ENCODE data around the gene SLC8B1. TPM values are rescaled to one million over a fixed set of nuclear protein-coding genes. Genes with fewer than 3 reads are reported as not detected.

SLC8B1 gene
- total RNA-seq, 2 experiments from 2014 or later: 85.3 to 92.7 TPM

GRCh38 chr12:113261847-113262470 is 73.0 kb downstream of the SLC8B1 start:
- H3K27ac Mint-ChIP-seq: peak overlapping the region; percentile 80
- POLR2A ChIA-PET: interaction anchor here (0.9 to 2.3 kb wide), 4 partner anchors 23 to 40 kb away, joined by 3 to 11 read pairs (median 6); partner anchors contain the start of gene TPCN1

GRCh38 chr12:113260636-113261300 is 74.1 kb downstream of the SLC8B1 start:
- Mint-ChIP-seq H3K4me1 (ENCODE audit: low read depth) (peaks cover 46% of the 10 kb centered on the region), H3K9me3 (no peaks in the 10 kb centered on the region), H3K27ac (peak overlapping the region; percentile 90), H3K4me3 (no peak overlapping the region), H3K36me3 (ENCODE audit: low read depth) (peaks cover 36% of the 10 kb centered on the region), H3K27me3 (no peaks in the 10 kb centered on the region)
- Histone ChIP-seq H3K36me3 (ENCODE audit: insufficient read depth, low read length) (peaks cover 3% of the 10 kb centered on the region), H3K4me3 (ENCODE audit: low read length) (no peak overlapping the region), H3K4me1 (ENCODE audit: insufficient read depth, low read length) (peaks cover 42% of the 10 kb centered on the region), H3K9me3 (ENCODE audit: control insufficient read depth in 1 of 2, insufficient read depth in 1 of 2, low read length in 2 of 2) (peaks cover 0 to 4% of the 10 kb centered on the region in 2 experiments), H3K27me3 (ENCODE audit: control insufficient read depth in 1 of 2, insufficient read depth in 2 of 2, low read length in 2 of 2) (no peaks in the 10 kb centered on the region), H3K27ac (ENCODE audit: low read depth in 1 of 2, low read length in 2 of 2) (peak overlapping the region; percentile 2 to 14)
- CTCF ChIA-PET: no interaction called here
- POLR2A ChIA-PET: interaction anchor here (0.6 to 2.3 kb wide), 7 partner anchors 22 to 323 kb away, joined by 3 to 11 read pairs (median 3); partner anchors contain the start of gene TPCN1
- no peak for DNase-seq
- no peak for ATAC-seq (ENCODE audit: poor library complexity)
- intact Hi-C loops (cut with DNase I, micrococcal nuclease): no loop called here
- TF ChIP-seq CTCF (IDR thresholded peaks at IDR 0.05): no peak

More at GRCh38 chr12:113261847-113262470, 73.0 kb downstream of the SLC8B1 start:
- Mint-ChIP-seq H3K27me3 (no peaks in the 10 kb centered on the region), H3K9me3 (no peaks in the 10 kb centered on the region), H3K4me3 (peak overlapping the region; percentile 27), H3K36me3 (ENCODE audit: low read depth) (peaks cover 41% of the 10 kb centered on the region), H3K4me1 (ENCODE audit: low read depth) (peaks cover 46% of the 10 kb centered on the region)
- CTCF ChIA-PET: no interaction called here
- ATAC-seq (ENCODE audit: poor library complexity) (peak; percentile 52), DNase-seq (peak in 6 of 14 experiments; percentile 8 to 70 (median 37))
- Histone ChIP-seq H3K9me3 (ENCODE audit: control insufficient read depth in 1 of 2, insufficient read depth in 1 of 2, low read length in 2 of 2) (peaks cover 0 to 4% of the 10 kb centered on the region in 2 experiments), H3K36me3 (ENCODE audit: insufficient read depth, low read length) (peaks cover 14% of the 10 kb centered on the region), H3K4me3 (ENCODE audit: low read length) (no peak overlapping the region), H3K4me1 (ENCODE audit: insufficient read depth, low read length) (peaks cover 42% of the 10 kb centered on the region), H3K27ac (ENCODE audit: low read depth in 1 of 2, low read length in 2 of 2) (peak overlapping the region; percentile 48 to 63), H3K27me3 (ENCODE audit: control insufficient read depth in 1 of 2, insufficient read depth in 2 of 2, low read length in 2 of 2) (no peaks in the 10 kb centered on the region)
- TF ChIP-seq CTCF (IDR thresholded peaks at IDR 0.05): no peak
- intact Hi-C loops (cut with DNase I, micrococcal nuclease): no loop called here

GRCh38 chr12:113260127-113260526 is 74.8 kb downstream of the SLC8B1 start:
- peaks cover 42% of the 10 kb centered on the region for H3K4me1 ChIP-seq (ENCODE audit: insufficient read depth, low read length)
- Mint-ChIP-seq H3K27me3 (no peaks in the 10 kb centered on the region), H3K9me3 (no peaks in the 10 kb centered on the region), H3K27ac (peak overlapping the region; percentile 90), H3K4me3 (peak overlapping the region; percentile 20), H3K36me3 (ENCODE audit: low read depth) (peaks cover 34% of the 10 kb centered on the region), H3K4me1 (ENCODE audit: low read depth) (peaks cover 45% of the 10 kb centered on the region)
- H3K36me3 ChIP-seq (ENCODE audit: insufficient read depth, low read length): peaks cover 3% of the 10 kb centered on the region
- ATAC-seq (ENCODE audit: poor library complexity) (no peak), DNase-seq (no peak)
- H3K4me3 ChIP-seq (ENCODE audit: low read length): no peak overlapping the region
- no peak for TF ChIP-seq CTCF (IDR thresholded peaks at IDR 0.05)
- POLR2A ChIA-PET: interaction anchor here (0.6 to 0.9 kb wide), 3 partner anchors 27 to 322 kb away, joined by 3 read pairs; no protein-coding TSS in a partner anchor
- H3K27me3 ChIP-seq (ENCODE audit: control insufficient read depth in 1 of 2, insufficient read depth in 2 of 2, low read length in 2 of 2): no peaks in the 10 kb centered on the region
- intact Hi-C loops (cut with DNase I, micrococcal nuclease): no loop called here
- peak overlapping the region in 1 of 2 donors; percentile 14 for H3K27ac ChIP-seq (ENCODE audit: low read depth in 1 of 2, low read length in 2 of 2)
- CTCF ChIA-PET: no interaction called here
- peaks cover 0 to 4% of the 10 kb centered on the region in 2 experiments for H3K9me3 ChIP-seq (ENCODE audit: control insufficient read depth in 1 of 2, insufficient read depth in 1 of 2, low read length in 2 of 2)
